A673 (cell line): ENCODE measurements around the gene PIGL. TPM values are rescaled to one million over a fixed set of nuclear protein-coding genes. Genes with fewer than 3 reads are reported as not detected.

Source experiments
- BruUV-seq: library from RNA; stranded (reverse); fragments of 400-500 nt; replicated peaks from 2 replicates; lab custom pipeline; 2021; lab: Mats Ljungman, UMichigan
- CTCF ChIA-PET: fragments of 300-600 bp; sonication (Branson Sonifier 250); formaldehyde crosslinking; loops from one replicate; lab custom pipeline; 2022; ENCODE audit warnings: antibody characterized with exemption; lab: Charles Lee
- POLR2A ChIA-PET: fragments of 300-600 bp; sonication (Branson Sonifier 250); formaldehyde crosslinking; loops from one replicate; lab custom pipeline; 2022; ENCODE audit warnings: antibody characterized with exemption; ENCODE audit not compliant: low non-redundant PET; lab: Charles Lee
- DNase-seq: peaks from one replicate; pipeline ENCODE4 v3.0.0-alpha.2; 2015; ENCODE audit warnings: low spot score
- H3K27ac ChIP-seq: fragments of 200-600 bp; sonication (generic); 2 replicates; pipeline ENCODE4 v1.5.1; 2016; ENCODE audit warnings: mixed run types, low read depth, mild to moderate bottlenecking, mixed read lengths, antibody characterized with exemption, low read length; ENCODE audit not compliant: poor library complexity, severe bottlenecking
- H3K27me3 ChIP-seq: fragments of 200-600 bp; sonication (generic); replicated peaks from 2 replicates; pipeline ENCODE4 v1.6.1; 2017; ENCODE audit warnings: mixed run types, low read depth, mild to moderate bottlenecking, mixed read lengths, antibody characterized with exemption, low read length; ENCODE audit not compliant: insufficient read depth, poor library complexity
- H3K36me3 ChIP-seq: fragments of 200-600 bp; sonication (generic); 2 replicates; pipeline ENCODE4 v1.6.1; 2016; ENCODE audit warnings: mixed run types, mild to moderate bottlenecking, mixed read lengths, antibody characterized with exemption, low read length; ENCODE audit not compliant: insufficient read depth, poor library complexity, severe bottlenecking
- H3K4me1 ChIP-seq: fragments of 200-600 bp; sonication (generic); 2 replicates; pipeline ENCODE4 v1.6.1; 2017; ENCODE audit warnings: mixed run types, mild to moderate bottlenecking, mixed read lengths, antibody characterized with exemption, low read length; ENCODE audit not compliant: insufficient read depth, poor library complexity, severe bottlenecking
- H3K4me3 ChIP-seq: fragments of 200-600 bp; sonication (generic); 2 replicates; pipeline ENCODE4 v1.5.1; 2016; ENCODE audit warnings: low read depth, mixed run types, mild to moderate bottlenecking, mixed read lengths, low read length; ENCODE audit not compliant: poor library complexity, severe bottlenecking
- H3K9me3 ChIP-seq: fragments of 200-600 bp; sonication (generic); 2 replicates; pipeline ENCODE4 v1.6.1; 2016; ENCODE audit warnings: mixed run types, low read depth, mild to moderate bottlenecking, mixed read lengths, antibody characterized with exemption, low read length; ENCODE audit not compliant: poor library complexity, severe bottlenecking
- EZH2 ChIP-seq: fragments of 200-600 bp; sonication (generic); IDR thresholded peaks from 2 replicates; pipeline ENCODE4 v1.6.1; 2017; ENCODE audit warnings: borderline replicate concordance, low read depth, mild to moderate bottlenecking, mixed read lengths, antibody characterized with exemption, low read length; ENCODE audit not compliant: poor library complexity, severe bottlenecking
- intact Hi-C: fragments of 100-400 bp; cut with micrococcal nuclease; formaldehyde crosslinking; loops from one replicate; pipeline ENCODE4 v1.10.0; 2022; ENCODE audit not compliant: unreplicated experiment
- total RNA-seq: library from RNA; stranded (reverse); gene quantifications from 2 replicates; pipeline ENCODE4 v1.2.3, GENCODE V29; 2021
- TF ChIP-seq, protein P1 (sequence below): fragments of 300-800, 200-600 bp; sonication (generic); conservative IDR thresholded peaks from 2 replicates; pipeline ENCODE4 v1.5.1; 2017; ENCODE audit warnings: low read depth, mild to moderate bottlenecking, antibody characterized with exemption, low read length, moderate library complexity, mixed read lengths

Gene PIGL
- total RNA-seq, 1 experiment from 2014 or later, result 31.7 TPM

DNA sequence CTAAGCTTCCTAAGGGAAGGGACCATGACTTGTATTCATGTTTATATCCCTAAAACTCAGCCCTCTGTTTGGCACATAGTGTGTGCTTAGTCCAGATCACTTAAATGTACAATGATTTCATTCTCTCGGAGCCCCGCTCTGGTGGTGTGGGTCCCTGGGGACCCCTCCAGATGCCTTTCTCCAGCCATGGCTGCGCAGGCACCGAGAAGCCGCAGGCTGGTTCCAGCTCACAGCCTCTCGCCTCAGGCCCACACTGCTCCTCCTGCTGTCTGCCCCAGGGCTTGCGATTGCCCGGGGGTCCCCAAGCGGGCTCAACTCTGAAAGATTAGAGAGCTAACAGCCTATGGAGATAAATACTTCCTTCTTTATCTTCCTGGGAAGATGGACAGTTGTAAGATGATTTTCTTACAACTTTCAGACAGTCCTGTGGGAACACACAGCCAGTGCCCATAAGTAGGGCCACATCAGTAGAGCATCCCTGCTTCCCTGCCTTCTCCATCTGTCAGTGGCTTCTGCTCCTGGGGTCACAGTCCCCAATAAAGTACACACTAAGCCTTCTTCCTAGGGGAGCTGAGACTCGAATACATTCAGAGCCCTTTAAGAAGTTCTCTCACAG lies 70.0 kb downstream of the PIGL start:
- BruUV-seq, result no TSS peak
- Histone ChIP-seq H3K27ac (no peak overlapping the region), H3K4me3 (no peak overlapping the region), H3K4me1 (peaks cover 12% of the 10 kb centered on the region), H3K36me3 (no peaks in the 10 kb centered on the region), H3K27me3 (no peaks in the 10 kb centered on the region), H3K9me3 (no peaks in the 10 kb centered on the region)
- no peak for TF ChIP-seq EZH2
- TF ChIP-seq, protein P1, sequence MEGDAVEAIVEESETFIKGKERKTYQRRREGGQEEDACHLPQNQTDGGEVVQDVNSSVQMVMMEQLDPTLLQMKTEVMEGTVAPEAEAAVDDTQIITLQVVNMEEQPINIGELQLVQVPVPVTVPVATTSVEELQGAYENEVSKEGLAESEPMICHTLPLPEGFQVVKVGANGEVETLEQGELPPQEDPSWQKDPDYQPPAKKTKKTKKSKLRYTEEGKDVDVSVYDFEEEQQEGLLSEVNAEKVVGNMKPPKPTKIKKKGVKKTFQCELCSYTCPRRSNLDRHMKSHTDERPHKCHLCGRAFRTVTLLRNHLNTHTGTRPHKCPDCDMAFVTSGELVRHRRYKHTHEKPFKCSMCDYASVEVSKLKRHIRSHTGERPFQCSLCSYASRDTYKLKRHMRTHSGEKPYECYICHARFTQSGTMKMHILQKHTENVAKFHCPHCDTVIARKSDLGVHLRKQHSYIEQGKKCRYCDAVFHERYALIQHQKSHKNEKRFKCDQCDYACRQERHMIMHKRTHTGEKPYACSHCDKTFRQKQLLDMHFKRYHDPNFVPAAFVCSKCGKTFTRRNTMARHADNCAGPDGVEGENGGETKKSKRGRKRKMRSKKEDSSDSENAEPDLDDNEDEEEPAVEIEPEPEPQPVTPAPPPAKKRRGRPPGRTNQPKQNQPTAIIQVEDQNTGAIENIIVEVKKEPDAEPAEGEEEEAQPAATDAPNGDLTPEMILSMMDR, result no peak
- intact Hi-C loops, result no loop called here
- no peak for DNase-seq
- POLR2A ChIA-PET, result no interaction called here
- CTCF ChIA-PET, result no interaction called here

DNA sequence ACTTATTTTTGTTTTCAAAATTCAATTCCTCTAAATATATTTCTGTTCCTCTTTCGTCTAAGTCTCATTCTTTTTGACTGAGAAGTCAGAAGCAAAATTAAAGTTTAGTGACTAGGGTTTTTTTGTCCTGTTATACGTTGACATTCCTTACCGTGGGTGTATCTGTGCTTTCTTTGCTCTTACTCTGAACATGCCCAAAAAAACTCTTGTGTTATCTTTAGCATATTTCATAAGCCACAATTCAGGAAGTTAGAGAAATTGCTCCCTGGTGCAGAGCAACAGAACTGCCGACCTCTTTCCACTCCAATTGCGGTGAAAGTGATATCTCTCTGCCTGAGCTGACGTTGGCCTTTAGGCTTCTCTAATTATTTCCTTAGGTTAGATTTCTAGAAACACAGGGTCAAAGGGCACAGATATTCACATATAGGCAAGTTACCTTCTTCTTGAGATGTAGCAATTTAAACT lies 70.6 kb downstream of the PIGL start:
- DNase-seq, result no peak
- no peak overlapping the region for H3K27ac ChIP-seq
- CTCF ChIA-PET, result no interaction called here
- intact Hi-C loops, result no loop called here
- H3K36me3 ChIP-seq, result no peaks in the 10 kb centered on the region
- no peaks in the 10 kb centered on the region for H3K9me3 ChIP-seq
- BruUV-seq, result no TSS peak
- POLR2A ChIA-PET, result no interaction called here
- no peak for TF ChIP-seq EZH2
- no peak overlapping the region for H3K4me3 ChIP-seq
- no peaks in the 10 kb centered on the region for H3K27me3 ChIP-seq
- peaks cover 12% of the 10 kb centered on the region for H3K4me1 ChIP-seq

DNA sequence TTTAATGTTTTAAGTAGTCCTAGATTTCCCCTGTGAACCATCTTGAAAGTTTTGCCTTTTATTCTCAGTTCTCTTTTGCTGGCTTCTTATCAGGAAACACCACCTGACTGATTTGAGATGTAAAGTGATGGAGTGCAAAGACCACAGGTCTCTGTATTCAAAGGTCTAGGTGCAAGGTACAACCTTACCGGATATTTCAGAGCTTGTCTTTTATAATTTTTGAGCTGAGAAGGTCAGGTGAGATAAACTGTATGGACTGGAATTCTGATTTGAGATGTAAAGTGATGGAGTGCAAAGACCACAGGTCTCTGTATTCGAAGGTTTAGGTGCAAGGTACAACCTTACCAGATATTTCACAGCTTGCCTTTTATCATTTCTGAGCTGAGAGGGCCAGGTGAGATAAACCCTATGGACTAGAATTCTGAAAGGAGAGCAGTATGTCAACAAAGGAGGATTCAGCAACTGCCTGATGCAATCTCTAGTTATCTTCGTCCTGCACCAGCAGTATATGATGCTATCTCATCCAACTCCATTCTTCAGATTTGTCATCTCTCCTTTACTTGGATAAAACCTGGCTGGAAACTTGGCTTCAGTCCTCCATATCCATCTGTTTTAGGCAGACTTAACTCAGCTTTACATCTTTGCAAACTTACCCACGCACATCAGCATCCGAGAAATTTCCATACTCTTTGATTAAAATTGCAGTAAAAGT lies 72.0 kb downstream of the PIGL start:
- H3K27ac ChIP-seq, result no peak overlapping the region
- CTCF ChIA-PET, result no interaction called here
- POLR2A ChIA-PET, result no interaction called here

More for the DNA sequence above, 72.0 kb downstream of the PIGL start:
- TF ChIP-seq, protein P1, result no peak
- no peak for TF ChIP-seq EZH2
- Histone ChIP-seq H3K9me3 (no peaks in the 10 kb centered on the region), H3K4me1 (peaks cover 12% of the 10 kb centered on the region), H3K36me3 (no peaks in the 10 kb centered on the region), H3K4me3 (no peak overlapping the region), H3K27me3 (no peaks in the 10 kb centered on the region)
- BruUV-seq, result no TSS peak
- no peak for DNase-seq
- intact Hi-C loops, result no loop called here
